Upper lobe of left lung (tissue), 4 donors: Measurements from ENCODE around the gene ERMARD.

Experiments
- EP300 ChIP-seq, 4 donors: sonication (generic); formaldehyde crosslinking; IDR thresholded peaks; one replicate each; pipeline ENCODE4 v1.5.1; 2017; ENCODE audit warnings: antibody characterized with exemption in 4 of 4, control low read depth in 2 of 4
- TF ChIP-seq, protein P1 (sequence below), 6 experiments: fragments of 450-650 bp in 4 of 6; fragments of 200-600 bp in 2 of 6; sonication (generic) in 2 of 6; IDR thresholded peaks; one replicate each; pipeline ENCODE4 v1.5.1; 2016 to 2019; ENCODE audit warnings: antibody characterized with exemption in 6 of 6

DNA sequence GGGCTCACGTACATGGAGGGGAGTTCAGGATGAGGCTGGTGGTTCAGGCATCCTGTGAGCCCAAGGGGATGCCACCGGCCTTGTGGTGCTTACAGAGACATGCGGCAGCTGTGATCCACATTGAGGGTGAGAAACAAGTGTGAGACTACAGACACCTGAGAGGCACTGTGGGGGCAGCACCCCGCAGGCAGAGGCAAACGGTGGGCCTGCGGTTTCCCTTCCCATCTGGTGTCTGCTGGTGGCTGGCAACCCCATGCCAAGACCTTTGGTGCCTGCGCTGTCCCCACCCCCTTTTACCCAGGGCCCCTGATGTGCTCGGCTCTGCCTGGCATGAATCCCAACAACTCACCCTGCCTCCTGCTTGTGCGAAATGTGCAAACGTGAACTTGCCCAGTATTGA lies 42.0 kb downstream of the ERMARD start:
- TF ChIP-seq, protein P1, sequence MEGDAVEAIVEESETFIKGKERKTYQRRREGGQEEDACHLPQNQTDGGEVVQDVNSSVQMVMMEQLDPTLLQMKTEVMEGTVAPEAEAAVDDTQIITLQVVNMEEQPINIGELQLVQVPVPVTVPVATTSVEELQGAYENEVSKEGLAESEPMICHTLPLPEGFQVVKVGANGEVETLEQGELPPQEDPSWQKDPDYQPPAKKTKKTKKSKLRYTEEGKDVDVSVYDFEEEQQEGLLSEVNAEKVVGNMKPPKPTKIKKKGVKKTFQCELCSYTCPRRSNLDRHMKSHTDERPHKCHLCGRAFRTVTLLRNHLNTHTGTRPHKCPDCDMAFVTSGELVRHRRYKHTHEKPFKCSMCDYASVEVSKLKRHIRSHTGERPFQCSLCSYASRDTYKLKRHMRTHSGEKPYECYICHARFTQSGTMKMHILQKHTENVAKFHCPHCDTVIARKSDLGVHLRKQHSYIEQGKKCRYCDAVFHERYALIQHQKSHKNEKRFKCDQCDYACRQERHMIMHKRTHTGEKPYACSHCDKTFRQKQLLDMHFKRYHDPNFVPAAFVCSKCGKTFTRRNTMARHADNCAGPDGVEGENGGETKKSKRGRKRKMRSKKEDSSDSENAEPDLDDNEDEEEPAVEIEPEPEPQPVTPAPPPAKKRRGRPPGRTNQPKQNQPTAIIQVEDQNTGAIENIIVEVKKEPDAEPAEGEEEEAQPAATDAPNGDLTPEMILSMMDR (IDR thresholded peaks at IDR 0.05): no peak
- no peak for TF ChIP-seq EP300 (IDR thresholded peaks at IDR 0.05)
